D341Med (cell line): Measurements from ENCODE around the gene CD81.

Experiments used
- DNase-seq: peaks from one replicate; pipeline ENCODE4 v3.0.0; 2012; ENCODE audit warnings: low spot score

The CD81 gene

DNA sequence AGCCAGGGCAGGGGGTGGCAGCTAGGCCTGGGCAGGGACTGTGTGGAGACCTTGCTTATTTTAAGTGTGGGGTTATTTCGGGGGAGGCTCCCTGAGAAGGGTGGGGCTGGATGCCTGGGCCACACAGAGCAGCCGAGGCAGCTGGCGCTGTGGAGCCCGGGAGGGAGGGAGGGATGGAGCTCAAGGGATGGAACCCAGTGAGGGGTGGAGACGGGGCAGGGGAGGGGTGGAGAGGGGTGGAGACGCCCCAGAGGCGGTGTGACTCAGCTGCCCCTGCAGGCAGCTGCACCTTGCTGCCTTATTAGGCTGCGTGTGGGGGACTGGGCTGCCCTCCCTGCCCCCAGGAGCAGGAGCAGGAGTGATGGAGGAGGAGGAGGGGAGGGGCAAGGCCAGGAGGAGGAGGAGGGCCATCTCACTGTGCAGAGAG is 13.6 kb downstream of the CD81 start:
- DNase-seq = no peak

DNA sequence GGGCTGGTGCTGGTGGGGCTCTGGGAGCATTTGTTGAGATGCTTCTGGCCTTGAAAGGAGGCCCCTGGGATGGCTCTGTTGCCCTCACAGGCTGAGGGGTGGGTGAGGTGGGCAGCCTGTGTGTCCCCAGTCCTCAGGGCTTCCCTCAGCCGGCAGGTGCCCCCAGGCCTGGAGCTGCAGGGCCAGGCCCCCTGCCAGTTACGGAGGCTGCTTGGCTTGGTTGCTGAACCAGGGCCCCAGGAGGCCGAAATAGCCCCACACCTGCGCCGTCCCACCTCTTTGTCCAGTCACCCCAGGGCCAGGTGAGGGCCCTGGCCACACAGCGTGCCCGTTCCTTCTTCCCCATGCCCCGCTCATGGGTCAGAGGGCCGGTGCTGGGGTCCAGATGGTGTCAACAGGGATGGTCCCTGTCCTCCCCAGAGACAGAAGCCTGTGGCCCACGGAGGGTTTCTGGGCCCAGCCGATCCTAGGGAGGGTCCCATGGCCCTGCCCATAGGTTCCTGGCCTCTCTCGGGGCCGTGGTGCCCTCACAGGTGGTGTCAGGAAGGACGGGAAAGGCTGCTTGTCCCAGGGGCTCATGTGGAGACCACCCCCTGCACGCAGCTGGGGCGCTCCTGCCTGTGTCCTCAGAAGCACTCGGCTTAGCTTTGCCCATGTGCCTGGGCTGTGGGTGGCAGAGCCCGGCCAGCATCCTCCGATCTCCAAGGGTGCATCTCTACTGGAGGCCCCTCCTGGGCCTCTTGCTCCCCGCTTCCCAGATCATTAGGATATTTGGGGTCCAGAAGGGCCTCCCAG is 14.3 kb downstream of the CD81 start:
- DNase-seq = no peak

DNA sequence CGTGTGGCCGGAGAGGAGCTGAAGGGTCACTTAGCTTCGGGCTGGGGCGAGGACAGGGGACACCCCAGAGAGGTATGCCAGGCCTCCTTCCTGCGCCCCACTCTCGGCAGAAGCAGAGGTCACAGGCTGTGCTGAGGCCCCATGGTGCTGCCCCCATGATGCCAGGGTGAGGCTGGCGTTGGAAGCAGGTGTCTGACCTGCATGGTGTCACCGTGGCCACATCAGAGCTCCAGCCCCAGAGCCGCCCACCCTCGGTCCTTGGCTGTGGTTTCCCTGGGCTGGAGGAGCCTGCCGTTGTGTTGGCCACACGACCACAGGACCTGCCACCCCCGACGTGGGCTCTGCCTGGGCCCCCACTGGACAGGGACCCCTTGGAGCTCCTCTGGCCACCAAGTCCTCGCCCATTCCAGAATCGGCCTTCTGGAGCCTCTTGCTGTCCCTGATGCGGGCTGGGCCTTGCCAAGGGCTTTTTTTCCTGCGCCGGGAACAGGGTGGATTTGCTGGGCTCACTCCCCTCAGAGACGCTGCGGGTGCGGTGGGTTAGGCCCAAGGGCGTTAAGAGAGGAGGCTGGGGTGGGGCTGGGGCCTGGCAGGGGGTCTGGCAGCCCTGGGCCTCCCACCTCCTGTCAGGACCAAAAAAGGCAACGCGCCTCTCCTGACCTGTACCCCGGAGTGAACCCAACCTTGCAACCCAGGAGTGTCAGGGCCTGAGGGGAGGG is 15.3 kb downstream of the CD81 start:
- no peak for DNase-seq

DNA sequence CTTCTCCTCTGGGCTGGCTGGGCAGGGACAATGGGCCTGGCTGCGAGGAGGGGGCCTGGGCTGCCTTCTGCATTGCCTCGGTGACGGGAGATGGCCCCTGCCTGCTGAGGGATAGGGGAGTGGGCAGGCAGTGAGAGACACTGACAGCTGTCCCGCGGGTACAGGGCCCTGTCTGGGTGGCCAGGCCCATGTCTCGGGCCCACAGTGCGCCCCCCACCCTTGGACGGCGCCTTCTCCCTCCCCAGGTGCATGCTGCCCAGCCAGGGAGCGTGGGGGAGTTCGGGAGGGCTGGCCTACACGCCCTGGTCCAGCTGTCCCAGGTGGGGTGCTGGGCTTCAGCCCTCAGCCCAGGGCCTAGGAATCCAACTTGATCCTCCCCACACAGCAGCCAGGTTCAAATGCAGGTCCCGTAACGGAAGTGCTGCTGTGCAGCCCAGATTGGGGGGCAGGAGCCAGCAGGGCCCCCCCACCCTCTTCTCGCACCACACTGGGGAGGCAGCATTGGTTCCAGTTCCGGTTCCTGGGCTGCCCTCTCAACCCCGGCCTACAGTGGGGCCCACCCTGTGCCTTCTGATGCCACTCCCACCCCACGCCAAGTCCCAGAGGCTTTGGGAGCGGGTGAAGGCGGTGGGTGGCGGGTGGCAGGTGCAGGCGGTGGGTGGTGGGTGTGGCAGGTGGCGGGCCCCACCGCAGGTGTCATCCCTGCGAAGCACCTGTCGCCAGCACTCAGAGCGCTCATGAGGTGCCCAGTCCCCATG is 16.2 kb downstream of the CD81 start:
- DNase-seq = no peak

DNA sequence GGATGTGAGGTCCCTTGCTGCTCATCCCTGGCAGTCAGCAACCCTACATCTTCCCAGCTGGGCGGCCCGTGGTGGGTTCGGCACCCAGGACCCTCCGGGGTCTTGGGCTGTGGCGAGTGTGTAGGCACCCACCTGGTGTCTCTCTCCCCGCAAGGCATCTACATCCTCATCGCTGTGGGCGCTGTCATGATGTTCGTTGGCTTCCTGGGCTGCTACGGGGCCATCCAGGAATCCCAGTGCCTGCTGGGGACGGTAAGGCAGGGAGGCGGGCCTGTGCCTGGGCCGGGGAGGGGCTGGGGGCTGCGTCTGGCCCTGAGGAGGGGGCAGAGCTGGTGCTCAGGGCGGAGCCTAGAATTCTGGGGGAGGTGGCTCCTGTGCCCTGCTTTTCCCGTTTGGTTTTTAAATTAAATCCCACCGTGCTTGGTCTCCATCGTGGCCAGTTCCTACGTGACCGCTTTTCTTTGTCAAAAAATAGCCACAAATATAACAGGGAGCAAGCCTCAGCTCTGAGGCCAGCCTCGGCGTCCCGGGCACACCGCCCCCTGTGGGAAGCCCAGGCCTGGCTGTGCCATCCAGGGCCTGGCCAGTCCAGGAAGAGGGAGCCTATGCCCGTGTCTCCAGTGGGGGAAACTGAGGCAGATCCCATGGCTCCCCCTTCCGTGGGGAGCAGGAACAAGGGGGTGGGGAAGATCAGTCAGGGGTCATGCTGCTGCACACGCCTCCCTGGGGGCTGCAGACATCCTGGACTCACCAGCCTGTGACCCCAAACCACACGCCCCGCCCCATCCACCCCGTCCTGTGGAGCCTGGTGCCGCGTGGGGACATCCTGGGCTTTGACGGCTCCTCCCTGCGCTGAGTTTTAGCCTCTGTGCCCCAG is 17.1 kb downstream of the CD81 start:
- DNase-seq = no peak

DNA sequence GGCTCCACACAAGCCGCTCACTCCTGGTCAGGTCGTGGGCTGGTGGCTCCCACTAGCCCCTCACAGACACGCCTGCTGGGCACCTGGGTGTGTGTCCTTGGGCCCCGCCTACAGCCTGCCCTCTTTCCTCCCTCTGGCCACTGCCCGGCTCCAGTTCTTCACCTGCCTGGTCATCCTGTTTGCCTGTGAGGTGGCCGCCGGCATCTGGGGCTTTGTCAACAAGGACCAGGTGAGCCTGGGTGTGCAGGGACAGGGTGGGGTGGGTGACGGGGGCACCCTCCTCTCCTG is 17.7 kb downstream of the CD81 start:
- DNase-seq = no peak

DNA sequence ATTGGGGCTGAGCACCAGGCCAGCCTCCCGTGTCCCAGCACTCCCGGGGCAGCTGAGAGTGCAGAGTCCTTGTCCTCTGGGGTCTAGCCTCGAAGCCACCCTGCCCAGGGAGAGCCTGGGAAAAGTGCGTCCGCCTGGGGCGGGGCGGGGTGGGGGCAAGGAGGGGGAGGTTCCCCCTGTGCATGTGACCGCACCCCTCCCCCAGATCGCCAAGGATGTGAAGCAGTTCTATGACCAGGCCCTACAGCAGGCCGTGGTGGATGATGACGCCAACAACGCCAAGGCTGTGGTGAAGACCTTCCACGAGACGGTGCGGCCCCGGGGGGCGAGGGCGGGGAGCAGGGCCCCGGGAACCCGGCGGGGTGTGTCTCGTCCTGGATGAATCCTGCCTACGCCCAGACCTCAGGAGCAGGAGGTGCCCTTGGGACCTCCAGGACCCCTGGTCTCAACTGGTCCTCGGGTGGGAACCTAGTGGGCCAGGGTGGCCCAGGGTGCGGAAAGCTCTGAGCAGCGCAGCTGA is 18.2 kb downstream of the CD81 start:
- no peak for DNase-seq

DNA sequence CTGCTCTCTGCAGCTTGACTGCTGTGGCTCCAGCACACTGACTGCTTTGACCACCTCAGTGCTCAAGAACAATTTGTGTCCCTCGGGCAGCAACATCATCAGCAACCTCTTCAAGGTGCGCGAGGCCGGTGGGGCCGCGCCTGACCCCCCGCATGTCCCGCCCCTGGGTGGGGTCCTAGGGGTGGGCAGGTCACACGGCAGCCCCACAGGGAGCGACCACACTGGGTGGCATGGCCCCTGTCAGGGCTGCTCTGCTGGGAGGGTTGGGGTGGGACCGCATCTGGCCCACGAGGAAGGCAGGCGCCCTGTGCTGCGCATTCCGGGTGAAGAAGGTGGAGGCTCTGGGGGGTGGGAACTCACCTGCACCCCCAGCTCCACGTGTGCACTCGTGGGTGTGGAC is 18.7 kb downstream of the CD81 start:
- DNase-seq = no peak

DNA sequence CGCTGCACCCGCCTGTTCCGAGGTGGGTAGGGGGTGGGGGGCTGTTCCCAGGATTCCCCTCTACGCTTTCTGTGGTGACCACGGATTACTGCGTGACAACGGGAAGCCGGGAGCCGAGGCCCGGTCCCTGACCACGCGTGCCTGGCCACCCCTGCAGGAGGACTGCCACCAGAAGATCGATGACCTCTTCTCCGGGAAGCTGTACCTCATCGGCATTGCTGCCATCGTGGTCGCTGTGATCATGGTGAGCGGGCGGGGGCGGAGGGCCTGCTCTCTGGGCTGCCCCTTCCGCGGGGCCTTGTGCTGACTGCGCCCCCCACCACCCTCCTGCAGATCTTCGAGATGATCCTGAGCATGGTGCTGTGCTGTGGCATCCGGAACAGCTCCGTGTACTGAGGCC is 19.4 kb downstream of the CD81 start:
- no peak for DNase-seq

DNA sequence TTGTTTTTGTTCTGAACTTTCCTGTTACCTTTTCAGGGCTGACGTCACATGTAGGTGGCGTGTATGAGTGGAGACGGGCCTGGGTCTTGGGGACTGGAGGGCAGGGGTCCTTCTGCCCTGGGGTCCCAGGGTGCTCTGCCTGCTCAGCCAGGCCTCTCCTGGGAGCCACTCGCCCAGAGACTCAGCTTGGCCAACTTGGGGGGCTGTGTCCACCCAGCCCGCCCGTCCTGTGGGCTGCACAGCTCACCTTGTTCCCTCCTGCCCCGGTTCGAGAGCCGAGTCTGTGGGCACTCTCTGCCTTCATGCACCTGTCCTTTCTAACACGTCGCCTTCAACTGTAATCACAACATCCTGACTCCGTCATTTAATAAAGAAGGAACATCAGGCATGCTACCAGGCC is 19.9 kb downstream of the CD81 start:
- no peak for DNase-seq

DNA sequence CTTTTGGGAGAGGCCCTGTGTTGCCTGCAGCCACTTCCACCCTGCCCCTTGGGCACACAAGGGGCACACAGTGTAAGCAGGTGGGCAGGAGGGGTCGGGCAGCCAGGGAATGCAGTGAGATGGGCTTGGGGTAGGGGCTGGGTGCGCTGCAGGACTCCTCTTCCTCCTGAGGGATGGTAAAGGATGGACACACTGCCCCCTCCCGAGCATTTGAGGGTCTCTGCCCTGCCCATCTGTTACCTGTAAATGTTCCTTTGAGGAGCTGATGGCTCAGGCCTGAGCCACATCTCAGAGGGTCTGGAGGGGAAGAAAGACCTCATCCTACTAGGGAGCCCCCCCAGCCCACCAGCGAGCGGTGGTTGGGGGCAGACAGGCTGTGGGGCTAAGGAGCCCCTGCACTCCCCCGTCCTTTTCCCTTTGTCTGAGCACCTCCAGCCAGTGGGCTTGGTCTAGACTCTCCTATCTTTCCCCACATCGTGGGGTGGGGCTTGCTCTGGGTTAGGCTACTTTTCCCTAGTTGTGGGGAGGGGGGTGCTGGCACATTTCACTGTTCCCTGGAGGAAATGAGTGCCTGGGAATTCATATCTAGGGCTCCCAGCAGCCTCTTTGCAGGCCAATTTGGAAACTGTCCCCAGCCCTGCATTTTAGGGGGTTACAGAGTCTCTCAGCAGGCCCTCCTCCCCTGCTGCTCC is 21.7 kb downstream of the CD81 start:
- no peak for DNase-seq

DNA sequence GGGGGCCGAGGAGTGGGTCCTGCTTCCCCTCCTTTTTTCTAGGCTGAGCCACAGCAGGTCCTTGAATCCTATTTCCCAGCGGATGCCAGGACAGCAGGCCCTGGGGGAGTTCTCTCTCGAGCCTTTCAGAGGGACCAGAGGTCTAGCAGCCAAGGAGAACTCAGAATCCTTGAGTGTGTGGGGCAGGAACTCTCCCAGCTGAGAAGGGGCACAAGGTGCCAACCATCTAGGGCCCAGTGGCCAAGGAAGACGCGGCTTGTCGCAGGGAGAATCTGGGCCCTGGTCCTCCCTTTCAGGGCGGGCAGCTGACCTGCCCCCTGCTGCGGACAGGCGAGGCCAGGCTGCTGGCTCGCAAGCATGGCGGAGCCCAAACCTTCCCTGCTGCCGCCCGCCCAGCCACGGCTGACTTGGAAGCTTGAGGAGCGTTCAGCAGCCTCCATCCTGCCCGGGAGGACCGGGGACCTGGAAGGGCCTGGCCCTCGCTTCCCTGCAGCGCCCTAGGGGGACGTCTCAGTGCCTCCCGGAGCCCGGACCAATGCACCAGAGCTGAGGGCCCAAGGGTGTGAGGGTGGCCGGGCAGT is 22.5 kb downstream of the CD81 start:
- DNase-seq = no peak

DNA sequence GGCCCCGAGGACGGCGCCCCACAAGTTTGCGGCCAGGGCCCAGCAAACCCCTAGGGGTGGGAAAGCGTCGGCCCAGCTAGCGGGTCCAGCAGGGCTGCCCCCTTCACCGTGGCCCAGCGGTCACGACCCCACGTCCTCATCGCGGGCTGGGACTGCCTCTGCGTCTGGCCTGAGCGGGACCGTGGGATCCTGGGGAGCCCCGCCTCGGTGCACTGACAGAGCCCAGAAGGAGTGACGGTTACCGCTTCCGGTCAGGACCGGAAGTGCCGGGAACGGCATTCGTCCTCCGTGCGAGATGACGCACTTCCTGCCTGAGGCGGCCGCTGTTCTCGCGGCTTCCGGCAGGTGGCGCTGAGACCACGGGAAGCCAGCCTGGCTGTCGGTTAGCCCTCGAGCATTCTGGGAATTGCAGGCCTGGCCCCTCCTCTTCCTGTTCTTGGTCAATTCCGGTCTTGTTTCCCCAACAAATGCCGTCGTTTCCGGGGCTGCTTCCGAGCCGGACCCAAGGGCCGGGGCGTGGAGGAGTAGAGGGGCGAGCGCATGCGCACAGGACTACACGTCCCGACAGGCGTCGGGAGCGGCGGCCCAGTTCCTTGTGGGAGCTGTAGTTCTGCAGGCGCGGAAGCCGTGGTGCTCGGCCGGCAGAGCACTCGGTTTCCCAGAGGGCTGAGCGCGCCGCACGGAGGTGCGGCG is 23.1 kb downstream of the CD81 start, which contains the start of gene TSSC4:
TSS of gene TSSC4 (plus strand) at position 682 of the 693 bp plus-strand sequence. CDS start 1,884 bp downstream, outside the sequence.
- DNase-seq = peak; percentile 98

DNA sequence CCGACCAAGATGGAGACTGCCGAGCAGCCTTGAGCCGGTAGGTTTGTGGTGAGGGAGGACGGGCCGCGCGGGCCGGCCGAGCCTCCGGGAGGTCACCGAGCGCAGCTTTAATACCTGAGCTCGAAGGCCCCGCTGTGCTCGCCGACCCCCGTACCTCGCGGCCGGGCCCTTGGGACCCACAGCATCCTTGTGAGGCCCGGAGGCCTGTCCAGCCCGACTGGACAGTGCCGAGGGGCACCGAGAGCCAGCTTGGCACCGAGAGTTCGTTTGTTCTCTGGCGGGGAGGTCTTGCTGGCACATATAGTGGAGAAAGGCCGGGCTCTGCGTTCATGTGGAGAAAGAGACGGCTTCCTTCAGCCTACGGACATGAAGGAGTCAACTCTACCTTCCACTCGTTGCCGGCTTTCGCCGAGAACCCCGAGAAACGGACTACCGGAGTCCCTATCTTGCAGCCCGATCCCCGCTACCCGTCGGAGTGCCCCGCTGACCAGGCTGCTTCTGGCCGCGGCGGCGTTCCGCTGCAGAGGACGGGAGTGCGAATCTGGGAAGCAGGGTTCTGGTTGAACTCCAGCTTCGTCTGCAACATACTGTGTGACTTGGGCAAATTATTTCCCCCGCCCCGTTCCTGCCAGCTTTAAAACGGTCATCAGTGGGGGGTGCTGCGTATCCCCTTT is 23.8 kb downstream of the CD81 start:
- DNase-seq = no peak

DNA sequence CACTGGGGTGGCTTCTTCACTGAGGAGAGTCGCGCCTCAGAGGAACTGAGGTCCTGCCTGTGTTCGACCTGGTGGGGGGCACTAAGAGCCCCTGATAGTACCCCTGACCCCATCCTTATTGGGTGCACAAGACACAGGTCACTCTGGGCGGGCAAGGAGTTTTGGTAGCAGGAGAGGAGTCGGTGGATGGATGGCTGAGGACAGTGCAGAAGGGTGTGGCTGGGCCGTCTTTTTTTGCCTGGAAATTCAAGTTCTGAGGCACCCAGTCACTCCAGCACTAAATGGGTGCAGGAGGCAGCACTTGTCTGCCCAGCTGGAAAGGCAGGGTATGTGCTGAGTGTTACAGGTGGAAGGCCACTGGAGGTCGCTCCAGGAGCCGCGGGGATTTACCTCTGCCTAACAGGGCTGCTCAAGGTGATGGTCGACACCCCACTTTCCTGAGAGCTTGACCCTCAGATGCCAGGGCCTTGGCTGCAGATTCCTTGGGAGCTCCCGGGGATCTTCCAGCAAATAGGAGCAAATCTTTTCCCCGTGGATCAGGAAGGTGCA is 24.4 kb downstream of the CD81 start:
- DNase-seq = no peak

DNA sequence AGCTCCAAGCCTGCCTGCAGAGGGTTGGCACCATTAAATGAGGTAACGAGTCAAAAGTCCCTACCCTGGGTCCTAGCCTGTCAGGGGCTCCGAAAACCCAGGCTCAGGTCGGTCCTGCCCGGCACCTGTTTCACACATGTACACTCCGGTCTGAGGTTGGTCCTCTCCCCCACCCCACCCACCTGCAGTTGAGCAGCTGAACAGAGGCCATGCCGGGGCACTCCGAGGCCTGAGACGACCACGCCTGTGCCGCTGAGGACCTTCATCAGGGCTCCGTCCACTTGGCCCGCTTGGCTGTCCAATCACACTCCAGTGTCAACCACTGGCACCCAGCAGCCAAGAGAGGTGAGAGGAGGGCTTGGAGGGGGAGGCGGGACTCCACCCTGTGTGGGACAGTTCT is 25.0 kb downstream of the CD81 start:
- no peak for DNase-seq

DNA sequence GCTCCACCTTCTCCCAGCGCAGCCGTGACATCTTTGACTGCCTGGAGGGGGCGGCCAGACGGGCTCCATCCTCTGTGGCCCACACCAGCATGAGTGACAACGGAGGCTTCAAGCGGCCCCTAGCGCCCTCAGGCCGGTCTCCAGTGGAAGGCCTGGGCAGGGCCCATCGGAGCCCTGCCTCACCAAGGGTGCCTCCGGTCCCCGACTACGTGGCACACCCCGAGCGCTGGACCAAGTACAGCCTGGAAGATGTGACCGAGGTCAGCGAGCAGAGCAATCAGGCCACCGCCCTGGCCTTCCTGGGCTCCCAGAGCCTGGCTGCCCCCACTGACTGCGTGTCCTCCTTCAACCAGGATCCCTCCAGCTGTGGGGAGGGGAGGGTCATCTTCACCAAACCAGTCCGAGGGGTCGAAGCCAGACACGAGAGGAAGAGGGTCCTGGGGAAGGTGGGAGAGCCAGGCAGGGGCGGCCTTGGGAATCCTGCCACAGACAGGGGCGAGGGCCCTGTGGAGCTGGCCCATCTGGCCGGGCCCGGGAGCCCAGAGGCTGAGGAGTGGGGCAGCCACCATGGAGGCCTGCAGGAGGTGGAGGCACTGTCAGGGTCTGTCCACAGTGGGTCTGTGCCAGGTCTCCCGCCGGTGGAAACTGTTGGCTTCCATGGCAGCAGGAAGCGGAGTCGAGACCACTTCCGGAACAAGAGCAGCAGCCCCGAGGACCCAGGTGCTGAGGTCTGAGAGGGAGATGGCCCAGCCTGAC is 26.0 kb downstream of the CD81 start:
- DNase-seq = no peak

DNA sequence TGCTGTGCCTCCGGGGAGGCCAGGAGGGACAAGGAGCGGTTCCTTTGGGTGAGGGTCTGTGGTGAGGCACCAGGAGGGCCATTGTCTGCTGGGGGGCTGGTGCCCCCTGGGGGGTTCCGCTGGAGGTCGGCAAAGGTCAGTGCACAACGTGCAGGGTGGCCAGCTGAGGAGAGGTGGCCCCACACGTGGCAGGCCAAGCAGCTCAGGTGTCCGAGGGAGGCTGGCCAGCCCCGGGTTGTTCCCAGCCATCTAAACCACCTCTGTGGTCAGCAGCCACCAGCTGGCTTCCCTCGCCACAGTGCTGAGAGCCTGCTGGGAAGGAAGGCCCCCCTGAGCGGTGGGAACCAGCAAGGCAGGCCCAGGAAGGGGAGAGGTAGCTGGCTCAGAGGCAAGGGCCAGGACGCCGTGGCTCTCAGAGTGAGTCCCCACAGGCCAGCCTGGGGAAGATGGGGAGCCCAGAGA is 27.7 kb downstream of the CD81 start:
- no peak for DNase-seq
